Inflammatory macrophage (primary cell): ENCODE data around the gene KRT7.

Source experiments
- DNase-seq, 2 donors: peaks; one replicate each; pipeline ENCODE4 v3.0.0-alpha.2; 2020 to 2022
- total RNA-seq, 18 experiments: gene quantifications; one replicate each; lab custom pipeline; 2026; ENCODE audit warnings: mixed read lengths in 6 of 18, inconsistent platforms in 2 of 18; lab: John Stamatoyannopoulos, UW

Gene KRT7
- total RNA-seq: 0 to 1.4 (median 0.09) reads per million in 18 experiments

DNA sequence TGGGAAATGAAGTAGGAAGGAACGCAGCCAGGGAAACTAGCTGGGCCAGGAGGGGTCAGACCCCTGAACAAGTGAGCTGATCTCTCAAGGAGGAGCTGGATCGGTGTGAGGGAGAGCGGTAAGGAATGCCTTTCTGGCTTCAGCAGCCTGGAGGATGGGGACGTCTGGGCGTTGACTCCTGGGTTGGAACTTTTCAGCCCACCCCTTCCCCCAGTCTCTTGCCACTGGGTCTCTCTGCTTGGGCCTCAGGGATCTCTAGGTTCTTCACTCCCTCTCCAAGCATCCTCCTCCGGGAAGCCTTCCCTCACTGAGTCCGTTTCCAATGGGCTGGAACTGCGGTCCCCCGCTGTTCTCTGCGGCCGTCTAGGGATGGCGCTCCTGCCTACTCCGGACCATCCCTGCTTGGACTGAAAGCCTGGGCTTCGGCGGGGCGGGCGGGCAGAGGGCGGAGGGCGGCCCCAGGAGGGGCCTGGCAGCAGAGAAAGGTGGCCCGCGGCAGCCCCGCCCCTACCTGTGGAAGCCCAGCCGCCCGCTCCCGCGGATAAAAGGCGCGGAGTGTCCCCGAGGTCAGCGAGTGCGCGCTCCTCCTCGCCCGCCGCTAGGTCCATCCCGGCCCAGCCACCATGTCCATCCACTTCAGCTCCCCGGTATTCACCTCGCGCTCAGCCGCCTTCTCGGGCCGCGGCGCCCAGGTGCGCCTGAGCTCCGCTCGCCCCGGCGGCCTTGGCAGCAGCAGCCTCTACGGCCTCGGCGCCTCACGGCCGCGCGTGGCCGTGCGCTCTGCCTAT is at the start of gene KRT7:
Gene KRT7 (plus strand): TSS at position 570 of the 788 bp plus-strand sequence. CDS start 54 bp downstream, at position 624.
- DNase-seq: no peak

DNA sequence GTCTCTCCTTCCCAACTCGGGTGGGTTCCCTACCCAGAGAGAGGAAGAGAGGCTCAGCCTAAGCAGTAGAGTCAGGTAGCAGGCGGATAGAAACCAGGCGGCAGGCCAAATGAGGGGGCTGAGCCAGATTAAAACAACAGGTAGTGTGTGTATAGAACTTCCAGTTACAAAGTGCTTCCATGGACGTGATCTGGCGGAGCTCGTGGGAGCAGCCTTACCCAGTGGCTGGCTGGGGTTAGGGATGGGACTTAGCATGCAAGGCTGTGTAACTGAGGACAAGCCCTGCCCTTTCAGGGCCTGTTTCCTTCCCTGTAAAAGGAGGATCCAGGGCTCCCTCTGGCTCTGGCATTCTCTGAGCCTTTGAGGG is 49.5 kb upstream of the KRT7 start:
- DNase-seq: no peak

GRCh38 chr12:52183971-52184370 is 49.1 kb upstream of the KRT7 start:
- no peak for DNase-seq

DNA sequence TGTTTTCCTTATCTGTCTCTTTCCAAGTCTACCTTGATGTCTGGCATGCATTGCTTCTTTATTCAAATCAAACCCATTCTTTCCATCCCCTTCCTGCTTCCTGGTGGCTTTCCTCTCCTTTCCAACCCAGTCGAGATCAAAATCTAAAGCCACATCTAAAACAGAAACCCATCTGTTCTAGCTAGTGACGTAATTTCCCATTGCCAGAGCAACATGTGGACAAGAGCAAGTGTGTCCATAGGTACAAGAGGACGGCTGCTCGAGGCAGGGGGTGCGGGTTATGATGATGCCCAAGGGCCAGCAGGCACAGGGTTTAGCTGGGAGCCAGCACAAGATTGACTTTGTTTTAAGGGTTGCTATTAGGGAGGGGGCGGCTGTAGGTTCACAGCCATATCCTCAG is 48.2 kb upstream of the KRT7 start:
- DNase-seq: no peak

DNA sequence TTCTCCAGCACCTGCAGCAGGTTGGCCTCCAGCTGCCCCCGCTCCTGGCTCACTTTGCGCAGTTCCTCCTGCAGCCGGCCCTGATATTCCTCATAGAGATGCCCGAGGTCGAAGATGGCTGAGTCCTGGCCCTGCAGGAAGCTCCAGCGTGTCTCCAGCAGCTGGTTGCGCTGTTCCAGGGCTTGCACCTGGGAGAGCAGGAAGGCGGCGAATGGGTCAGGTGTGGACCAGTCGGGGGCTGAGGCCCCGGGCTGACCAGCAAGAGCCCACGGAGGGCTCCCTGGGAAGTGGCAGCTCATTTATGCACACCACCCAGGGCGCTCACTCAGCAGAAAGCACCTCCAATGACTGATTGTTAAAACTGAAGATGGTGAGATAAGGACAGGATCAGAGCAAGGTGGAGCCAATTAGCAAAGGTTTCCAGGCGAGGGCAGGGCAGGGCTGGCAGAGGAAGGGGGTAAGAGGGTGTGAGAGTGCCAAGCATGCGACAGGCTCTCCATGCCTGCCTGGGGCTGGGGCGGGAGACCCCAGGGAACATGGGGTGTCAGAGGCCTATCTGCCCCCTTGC is 47.6 kb upstream of the KRT7 start:
- DNase-seq: no peak

GRCh38 chr12:52186118-52186840 is 46.8 kb upstream of the KRT7 start:
- peak; percentile 6 to 34 for DNase-seq

- DNase-seq: no peak
Measured at GRCh38 chr12:52187206-52187605, 45.8 kb upstream of the KRT7 start.

GRCh38 chr12:52187640-52188039 is 45.4 kb upstream of the KRT7 start:
- no peak for DNase-seq

GRCh38 chr12:52188658-52189057 is 44.4 kb upstream of the KRT7 start:
- no peak for DNase-seq

DNA sequence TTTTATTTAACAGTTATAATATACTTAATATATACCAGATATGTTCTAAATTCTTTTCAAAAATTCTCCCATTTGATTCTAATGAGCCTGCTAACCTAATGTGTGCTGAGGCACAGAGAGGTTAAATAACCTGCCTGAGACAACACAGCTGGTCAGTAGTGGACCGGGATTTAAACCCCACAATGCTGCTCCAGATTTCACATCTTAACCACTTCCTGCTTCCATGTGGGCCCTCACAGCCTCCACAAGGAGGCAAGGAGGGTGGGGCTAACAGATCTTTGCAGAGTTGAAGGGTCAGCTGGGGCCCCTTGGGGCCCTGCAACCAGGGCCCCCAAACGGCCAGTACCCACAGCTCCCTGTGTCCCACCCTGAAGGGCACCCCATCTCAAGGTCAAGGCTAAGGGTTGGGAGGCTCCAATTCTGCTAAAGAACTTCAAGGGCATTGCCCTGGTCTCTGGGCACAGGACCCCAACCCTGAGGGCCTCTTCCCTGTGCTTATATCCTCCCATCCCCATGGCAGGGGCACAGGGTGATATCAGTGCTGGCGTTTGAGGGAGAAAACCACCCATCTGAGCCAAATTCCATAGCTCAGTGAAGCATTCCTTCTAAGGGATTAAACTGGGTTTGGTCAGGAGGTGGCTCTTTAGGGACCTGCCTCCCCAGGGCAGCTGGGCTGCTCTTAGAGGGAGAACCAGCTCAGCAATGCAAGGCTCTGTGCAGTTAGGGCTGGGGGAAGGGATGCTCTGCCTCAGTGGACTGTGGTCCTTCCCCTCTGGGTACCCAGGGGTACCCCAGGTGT is 43.5 kb upstream of the KRT7 start:
- peak; percentile 48 to 50 for DNase-seq

DNA sequence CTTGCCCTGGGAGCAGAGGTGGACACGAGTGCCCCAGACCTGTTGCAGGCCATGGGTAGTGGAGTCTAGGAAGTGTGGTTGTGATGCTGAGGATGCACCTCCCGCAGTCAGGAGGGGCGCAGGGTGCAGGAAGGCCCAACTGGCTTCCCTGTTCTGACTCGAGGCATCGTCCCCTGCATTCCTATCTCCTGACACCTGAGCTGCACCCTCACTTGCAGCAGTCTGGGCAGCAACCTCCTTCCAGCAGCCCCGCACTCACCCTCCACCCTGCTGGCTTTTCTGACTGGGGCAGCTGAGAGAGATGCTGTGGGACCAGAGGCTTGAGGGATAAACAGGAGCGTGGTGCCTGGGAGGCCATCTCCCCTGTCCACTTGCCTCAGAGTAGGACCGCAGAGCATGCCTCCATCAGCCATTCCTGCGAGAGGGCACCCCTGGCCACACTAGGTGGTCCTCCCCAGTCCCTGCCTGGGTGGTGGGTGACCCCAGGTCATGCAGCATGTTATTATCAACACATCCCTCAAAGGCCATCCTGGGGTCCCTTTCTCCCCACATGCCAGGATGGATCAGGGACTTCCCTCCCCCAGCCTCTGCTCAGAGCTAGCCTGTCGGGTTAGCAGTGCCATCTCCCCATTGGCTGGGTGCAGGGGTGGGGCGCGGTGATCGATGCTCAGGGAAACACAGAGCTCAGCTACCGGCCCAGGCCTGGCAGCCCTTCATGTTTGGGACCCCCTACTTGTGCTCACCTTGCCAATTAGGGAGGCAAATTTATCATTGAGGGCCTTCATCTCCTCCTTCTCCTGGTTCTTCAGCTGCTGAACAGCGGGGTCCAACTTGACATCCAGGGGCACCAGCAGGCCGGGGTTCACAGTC is 41.9 kb upstream of the KRT7 start:
- no peak for DNase-seq

DNA sequence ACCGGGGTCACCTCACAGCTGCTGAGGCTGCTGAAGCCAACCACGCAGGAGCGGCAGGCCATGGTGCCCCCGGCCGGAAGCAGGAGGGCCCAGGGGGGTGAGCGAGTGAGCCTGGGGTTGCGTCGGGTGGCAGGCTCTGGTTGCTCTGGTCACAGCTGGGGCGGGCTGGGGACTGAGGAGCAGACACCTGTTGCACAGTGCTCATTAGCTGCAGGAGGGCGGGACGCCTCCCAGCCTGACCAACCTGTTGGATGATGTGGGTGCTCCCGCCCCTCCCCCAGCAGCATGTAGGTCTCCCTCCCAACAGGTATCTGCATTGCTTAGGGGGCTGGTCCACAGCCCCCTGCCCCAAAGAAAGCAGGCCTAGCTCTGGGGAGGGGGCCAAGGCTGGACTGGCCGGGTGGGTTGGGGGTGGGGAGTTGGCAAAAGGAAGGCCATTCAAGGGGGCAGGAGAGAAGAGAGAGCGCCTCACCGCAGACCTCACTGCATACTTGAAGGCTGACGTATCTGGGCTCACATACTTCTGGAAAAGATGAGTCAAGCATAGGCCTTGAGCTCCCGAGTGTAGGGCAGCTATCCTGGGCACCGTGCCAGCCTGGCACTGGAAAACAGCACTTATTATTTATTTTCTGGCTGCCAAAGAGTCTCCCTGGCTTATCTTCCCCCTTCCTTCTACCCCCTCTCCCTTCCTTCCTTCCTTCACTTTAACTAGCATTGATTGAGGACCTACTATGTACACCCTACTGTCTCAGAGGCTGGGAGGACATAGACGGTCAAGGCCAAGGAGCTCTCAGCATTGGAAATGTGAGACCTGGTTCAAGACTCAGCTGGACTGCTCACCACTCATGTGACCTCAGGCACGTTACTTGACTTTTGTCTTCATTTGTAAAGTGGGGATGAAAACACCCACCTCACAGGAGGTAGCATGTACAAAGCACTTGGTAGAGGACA is 40.9 kb upstream of the KRT7 start, which contains the start of gene KRT80:
Gene KRT80 (minus strand): TSS at position 174 of the 951 bp plus-strand sequence. CDS start 112 bp downstream, at position 62.
- DNase-seq: peak; percentile 67

DNA sequence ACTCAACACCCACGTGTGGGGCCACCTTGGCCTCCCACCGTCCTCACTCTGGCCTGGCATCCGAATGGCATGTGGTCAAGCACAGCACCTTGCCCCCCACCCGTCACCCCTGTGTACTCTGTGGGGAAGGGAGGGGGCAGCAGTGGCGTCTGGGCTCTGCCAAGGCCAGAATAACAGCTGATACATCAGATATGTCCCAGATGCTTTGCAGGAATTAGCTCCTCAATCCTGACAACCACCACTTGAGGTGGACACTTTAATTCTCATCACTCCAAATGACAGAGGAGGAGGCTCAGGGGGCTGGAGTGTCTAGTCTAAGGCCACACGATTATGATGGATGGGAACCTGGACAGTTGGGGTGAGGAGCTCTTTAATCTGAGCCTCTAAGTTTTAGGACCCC is 39.5 kb upstream of the KRT7 start:
- no peak for DNase-seq

GRCh38 chr12:52193991-52194390 is 39.1 kb upstream of the KRT7 start:
- DNase-seq: no peak

GRCh38 chr12:52195065-52195730 is 37.8 kb upstream of the KRT7 start:
- DNase-seq: peak; percentile 32 to 55

- DNase-seq: peak; percentile 73 to 86
Measured at GRCh38 chr12:52197371-52198231, 35.4 kb upstream of the KRT7 start.

- peak; percentile 53 to 72 for DNase-seq
Measured at GRCh38 chr12:52198454-52199215, 34.4 kb upstream of the KRT7 start.
